Endothelial cell of umbilical vein (primary cell): ENCODE results near the gene RASGEF1C. TPM values are rescaled to one million over a fixed set of nuclear protein-coding genes. Genes with fewer than 3 reads are reported as not detected.

Experiments used
- BruUV-seq: library from RNA; stranded (reverse); fragments of 400-500 nt; replicated peaks from 2 replicates; lab custom pipeline; 2021; lab: Mats Ljungman, UMichigan
- CTCF ChIA-PET: fragments of 300-600, 350-600 bp; sonication (Branson Sonifier 250); formaldehyde crosslinking; loops from one replicate; lab custom pipeline; 2021; ENCODE audit warnings: antibody characterized with exemption, inconsistent platforms; lab: Charles Lee
- POLR2A ChIA-PET: fragments of 300-600, 350-600 bp; sonication (Branson Sonifier 250); formaldehyde crosslinking; loops from one replicate; lab custom pipeline; 2021; ENCODE audit warnings: antibody characterized with exemption, inconsistent platforms; lab: Charles Lee
- DNase-seq: peaks from one replicate; pipeline ENCODE4 v3.0.0-alpha.2; 2011; ENCODE audit warnings: low read depth, low spot score
- FAIRE-seq: peaks from 2 replicates; lab custom pipeline; 2011; peaks lifted over from hg19 to GRCh38; lab: Jason Lieb, UNC
- H2AFZ ChIP-seq: 2 replicates; pipeline ENCODE4 v1.6.0; 2012; ENCODE audit warnings: low read depth, low read length, control low read depth, inconsistent platforms
- H3K27ac ChIP-seq: 2 replicates; pipeline ENCODE4 v1.5.1; 2011; ENCODE audit warnings: low read depth, mild to moderate bottlenecking, control low read depth, low read length, moderate library complexity; ENCODE audit not compliant: insufficient read depth
- H3K27me3 ChIP-seq, 2 experiments: 2 replicates each; pipeline versions ENCODE4 v1.6.0 to v1.6.1; 2011; ENCODE audit warnings: low read length in 2 of 2, mixed read lengths in 1 of 2; ENCODE audit not compliant: control insufficient read depth in 2 of 2, insufficient read depth in 2 of 2
- H3K36me3 ChIP-seq, 2 experiments: 2 replicates in 1 of 2; 3 replicates in 1 of 2; pipeline ENCODE4 v1.5.1; 2011; ENCODE audit warnings: low read length in 2 of 2, mild to moderate bottlenecking in 1 of 2, moderate library complexity in 1 of 2; ENCODE audit not compliant: control insufficient read depth in 2 of 2, insufficient read depth in 2 of 2; ENCODE audit errors: extremely low read depth in 1 of 2
- H3K4me1 ChIP-seq: 3 replicates; pipeline ENCODE4 v1.5.1; 2011; ENCODE audit warnings: mild to moderate bottlenecking, low read length; ENCODE audit not compliant: control insufficient read depth, insufficient read depth; ENCODE audit errors: extremely low read depth
- H3K4me2 ChIP-seq: 2 replicates; pipeline ENCODE4 v1.6.1; 2011; ENCODE audit warnings: low read length, control low read depth, mixed read lengths; ENCODE audit not compliant: insufficient read depth
- H3K4me3 ChIP-seq, 3 experiments: fragments of 200-600 bp in 1 of 3; sonication (generic), shearing (Covaris generic) in 1 of 3; replicated peaks in 1 of 3; 2 replicates each; pipeline ENCODE4 v1.5.1; 2011 to 2016; ENCODE audit warnings: control low read depth in 3 of 3, low read length in 3 of 3, mild to moderate bottlenecking in 2 of 3, inconsistent platforms in 1 of 3, low read depth in 1 of 3, moderate library complexity in 1 of 3; ENCODE audit not compliant: insufficient read depth in 1 of 3
- H3K79me2 ChIP-seq: 2 replicates; pipeline ENCODE4 v1.6.0; 2012; ENCODE audit warnings: low read length, inconsistent platforms; ENCODE audit not compliant: control insufficient read depth, insufficient read depth
- H3K9ac ChIP-seq: replicated peaks from 2 replicates; pipeline ENCODE3; 2011; ENCODE audit warnings: low read length, control low read depth; ENCODE audit not compliant: insufficient read depth; ENCODE audit errors: extremely low read depth
- H3K9me1 ChIP-seq: replicated peaks from 3 replicates; pipeline ENCODE4 v1.6.0; 2011; ENCODE audit warnings: mild to moderate bottlenecking, low read length; ENCODE audit not compliant: control insufficient read depth, insufficient read depth; ENCODE audit errors: extremely low read depth
- H3K9me3 ChIP-seq: replicated peaks from 2 replicates; pipeline ENCODE4 v1.5.1; 2012; ENCODE audit warnings: low read length, inconsistent platforms; ENCODE audit not compliant: control insufficient read depth, insufficient read depth
- H4K20me1 ChIP-seq: replicated peaks from 2 replicates; pipeline ENCODE3; 2011; ENCODE audit warnings: mild to moderate bottlenecking, low read length; ENCODE audit not compliant: control insufficient read depth, insufficient read depth; ENCODE audit errors: extremely low read depth
- CTCF ChIP-seq, 2 donors: IDR thresholded peaks; 1 replicate in 1 of 2; 2 replicates in 1 of 2; pipeline ENCODE4 v1.5.1; 2011; ENCODE audit warnings: low read length in 2 of 2, mild to moderate bottlenecking in 2 of 2, moderate library complexity in 2 of 2, control low read depth in 1 of 2, inconsistent platforms in 1 of 2, low read depth in 1 of 2; ENCODE audit not compliant: insufficient read depth in 1 of 2; ENCODE audit errors: extremely low read depth in 1 of 2
- EZH2 ChIP-seq: IDR thresholded peaks from 2 replicates; pipeline ENCODE4 v1.6.1; 2012; ENCODE audit warnings: borderline replicate concordance, low read depth, mild to moderate bottlenecking, moderate library complexity, low read length, inconsistent platforms; ENCODE audit not compliant: severe bottlenecking
- FOS ChIP-seq: IDR thresholded peaks from 2 replicates; pipeline ENCODE4 v1.6.1; 2011; ENCODE audit warnings: mild to moderate bottlenecking, low read length, moderate library complexity, borderline replicate concordance; ENCODE audit not compliant: insufficient read depth
- POLR2A ChIP-seq: IDR thresholded peaks from 2 replicates; pipeline ENCODE4 v1.6.1; 2012; ENCODE audit warnings: low read depth, mild to moderate bottlenecking, control low read depth, low read length
- dilution Hi-C: fragments of 300-500 bp; cut with MboI; formaldehyde crosslinking; loops from one replicate; pipeline ENCODE4 v1.15.0; 2019; ENCODE audit warnings: low sequenced_read_pairs; ENCODE audit not compliant: extremely low pct_ligation_motif_present
- intact Hi-C: fragments of 100-400 bp; cut with micrococcal nuclease; formaldehyde crosslinking; loops from one replicate; pipeline ENCODE4 v1.10.0; 2022
- polyA plus RNA-seq, 4 experiments: library from polyadenylated mRNA; depleted of rRNA in 3 of 4; stranded (reverse) in 3 of 4; unstranded in 1 of 4; fragments of >200 nt; gene quantifications; 2 replicates each; pipeline versions ENCODE4 v1.2.1 to v1.2.3, GENCODE V29; 2011 to 2012; ENCODE audit warnings: missing spikeins in 1 of 4
- total RNA-seq: library from RNA; stranded (reverse); gene quantifications from 2 replicates; pipeline ENCODE4 v1.2.3, GENCODE V29; 2021

RASGEF1C gene
- total and polyA plus RNA-seq, 2 donors (not counting 3 experiments of a cell fraction or from before 2014, with no cell fraction given): not detected

- dilution Hi-C loops (no loop called here), intact Hi-C loops (no loop called here)
- DNase-seq (no peak), FAIRE-seq (no peak)
- no peak overlapping the region for H3K27ac ChIP-seq
- no peak overlapping the region for H3K9ac ChIP-seq
- no peaks in the 10 kb centered on the region for H3K79me2 ChIP-seq
- H3K4me1 ChIP-seq: no peaks in the 10 kb centered on the region
- POLR2A ChIA-PET: no interaction called here
- no peaks in the 10 kb centered on the region for H3K27me3 ChIP-seq
- no peaks in the 10 kb centered on the region for H3K9me1 ChIP-seq
- CTCF ChIA-PET: no interaction called here
- no peak overlapping the region for H3K4me2 ChIP-seq
- H3K9me3 ChIP-seq: no peaks in the 10 kb centered on the region
- H4K20me1 ChIP-seq: no peaks in the 10 kb centered on the region
- BruUV-seq: no TSS peak
- no peak for TF ChIP-seq POLR2A
- H2AFZ ChIP-seq: no peak overlapping the region
- no peak overlapping the region for H3K4me3 ChIP-seq
- no peaks in the 10 kb centered on the region for H3K36me3 ChIP-seq
Observed at GRCh38 chr5:180230017-180230416, 21.0 kb upstream of the RASGEF1C start.

GRCh38 chr5:180222056-180222455 lies 13.0 kb upstream of the RASGEF1C start:
- intact Hi-C loops: no loop called here
- no peak overlapping the region for H3K4me2 ChIP-seq
- no peak overlapping the region for H3K9ac ChIP-seq
- H3K9me1 ChIP-seq: no peaks in the 10 kb centered on the region
- no peak for TF ChIP-seq CTCF (IDR thresholded peaks at IDR 0.05; ENCODE audit: extremely low read depth in 1 of 2, insufficient read depth in 1 of 2, low read depth in 1 of 2, low read length in 2 of 2)
- TF ChIP-seq POLR2A: no peak
- no peak for TF ChIP-seq EZH2
- TF ChIP-seq FOS: no peak
- H3K27ac ChIP-seq: no peak overlapping the region
- CTCF ChIA-PET: interaction anchor here (1.3 to 1.8 kb wide), 2 partner anchors 13 to 107 kb away, joined by 3 to 5 read pairs; partner anchors contain the start of gene RASGEF1C
- DNase-seq: no peak
- H3K27me3 ChIP-seq: no peaks in the 10 kb centered on the region
- H3K79me2 ChIP-seq: no peaks in the 10 kb centered on the region
- peaks cover 2% of the 10 kb centered on the region for H4K20me1 ChIP-seq
- no peaks in the 10 kb centered on the region for H3K4me1 ChIP-seq
- dilution Hi-C loops: no loop called here
- no peak overlapping the region for H2AFZ ChIP-seq
- no peak for FAIRE-seq
- H3K9me3 ChIP-seq: no peaks in the 10 kb centered on the region
- BruUV-seq: no TSS peak
- POLR2A ChIA-PET: no interaction called here
- no peaks in the 10 kb centered on the region for H3K36me3 ChIP-seq
- H3K4me3 ChIP-seq: no peak overlapping the region
